Right lobe of liver (tissue), 4 donors: ENCODE results near the gene CAPSL.

Experiments
- POLR2A ChIP-seq: fragments of 450-650 bp; IDR thresholded peaks from one replicate; pipeline ENCODE4 v1.6.1; 2017; ENCODE audit warnings: antibody characterized with exemption, mild to moderate bottlenecking
- TF ChIP-seq, protein P1 (sequence below), 4 donors: fragments of 200-600 bp in 3 of 4; fragments of 450-650 bp in 1 of 4; IDR thresholded peaks; one replicate each; pipeline versions ENCODE4 v1.5.1 to v1.8.0; 2016 to 2022; ENCODE audit warnings: antibody characterized with exemption in 4 of 4, mild to moderate bottlenecking in 2 of 4
- donor health status: DM: no; HTN: no; CAD: no.
- donor health status: DM: no; HTN: no; CAD: no.
- donor health status: DM: no; HTN: yes; CAD: no.

GRCh38 chr5:35894131-35894530 lies 44.3 kb downstream of the CAPSL start:
- TF ChIP-seq, protein P1, sequence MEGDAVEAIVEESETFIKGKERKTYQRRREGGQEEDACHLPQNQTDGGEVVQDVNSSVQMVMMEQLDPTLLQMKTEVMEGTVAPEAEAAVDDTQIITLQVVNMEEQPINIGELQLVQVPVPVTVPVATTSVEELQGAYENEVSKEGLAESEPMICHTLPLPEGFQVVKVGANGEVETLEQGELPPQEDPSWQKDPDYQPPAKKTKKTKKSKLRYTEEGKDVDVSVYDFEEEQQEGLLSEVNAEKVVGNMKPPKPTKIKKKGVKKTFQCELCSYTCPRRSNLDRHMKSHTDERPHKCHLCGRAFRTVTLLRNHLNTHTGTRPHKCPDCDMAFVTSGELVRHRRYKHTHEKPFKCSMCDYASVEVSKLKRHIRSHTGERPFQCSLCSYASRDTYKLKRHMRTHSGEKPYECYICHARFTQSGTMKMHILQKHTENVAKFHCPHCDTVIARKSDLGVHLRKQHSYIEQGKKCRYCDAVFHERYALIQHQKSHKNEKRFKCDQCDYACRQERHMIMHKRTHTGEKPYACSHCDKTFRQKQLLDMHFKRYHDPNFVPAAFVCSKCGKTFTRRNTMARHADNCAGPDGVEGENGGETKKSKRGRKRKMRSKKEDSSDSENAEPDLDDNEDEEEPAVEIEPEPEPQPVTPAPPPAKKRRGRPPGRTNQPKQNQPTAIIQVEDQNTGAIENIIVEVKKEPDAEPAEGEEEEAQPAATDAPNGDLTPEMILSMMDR (IDR thresholded peaks at IDR 0.05) = no peak
- no peak for TF ChIP-seq POLR2A
